IMR-90 (cell line): ENCODE measurements around the gene PRKCB. TPM values are rescaled to one million over a fixed set of nuclear protein-coding genes. Genes with fewer than 3 reads are reported as not detected.

ENCODE experiments used
- ATAC-seq: fragments of 200-7000 bp; cut with Tn5 transposase; 2 replicates; pipeline ENCODE4 v1.9.1; 2020; ENCODE audit warnings: low read depth, mild to moderate bottlenecking, moderate library complexity
- BruUV-seq: library from RNA; stranded (reverse); fragments of 400-500 nt; replicated peaks from 2 replicates; lab custom pipeline; 2021; lab: Mats Ljungman, UMichigan
- CTCF ChIA-PET: fragments of 300-600 bp; formaldehyde crosslinking; extraction: SDS; loops from one replicate; lab custom pipeline; 2021; ENCODE audit warnings: antibody characterized with exemption; lab: Yijun Ruan, JAX
- POLR2A ChIA-PET: fragments of 300-600 bp; sonication (Branson Sonifier 250); formaldehyde crosslinking; loops from one replicate; lab custom pipeline; 2022; ENCODE audit warnings: antibody characterized with exemption; ENCODE audit not compliant: unreplicated experiment; lab: Charles Lee
- DNase-seq: peaks from one replicate; pipeline ENCODE4 v3.0.0; 2013
- H2AFZ ChIP-seq: replicated peaks from 2 replicates; pipeline ENCODE3; 2013; ENCODE audit warnings: low read length, mild to moderate bottlenecking; ENCODE audit not compliant: poor library complexity
- H2AK5ac ChIP-seq: 2 replicates; pipeline ENCODE4 v1.6.1; 2013; ENCODE audit warnings: low read depth, low read length, inconsistent platforms
- H2AK9ac ChIP-seq: replicated peaks from 2 replicates; pipeline ENCODE3; 2013; ENCODE audit warnings: mild to moderate bottlenecking, low read depth, low read length, moderate library complexity; ENCODE audit not compliant: poor library complexity
- H2BK120ac ChIP-seq: 2 replicates; pipeline ENCODE4 v1.6.1; 2013; ENCODE audit warnings: low read depth, low read length, inconsistent platforms
- H2BK15ac ChIP-seq: 3 replicates; pipeline ENCODE4 v1.6.1; 2013; ENCODE audit warnings: low read depth, low read length, inconsistent platforms
- H2BK20ac ChIP-seq: 2 replicates; pipeline ENCODE4 v1.6.1; 2013; ENCODE audit warnings: low read depth, mild to moderate bottlenecking, inconsistent platforms, low read length, moderate library complexity
- H2BK5ac ChIP-seq: 2 replicates; pipeline ENCODE4 v1.6.1; 2013; ENCODE audit warnings: mild to moderate bottlenecking, low read depth, low read length, inconsistent platforms; ENCODE audit not compliant: poor library complexity, severe bottlenecking
- H3K14ac ChIP-seq: replicated peaks from 2 replicates; pipeline ENCODE4 v1.6.1; 2013; ENCODE audit warnings: low read depth, low read length, inconsistent platforms
- H3K18ac ChIP-seq: 2 replicates; pipeline ENCODE4 v1.6.1; 2013; ENCODE audit warnings: low read depth, low read length, control low read depth
- H3K23ac ChIP-seq: 2 replicates; pipeline ENCODE4 v1.6.1; 2013; ENCODE audit warnings: low read depth, low read length, inconsistent platforms
- H3K27ac ChIP-seq: 2 replicates; pipeline ENCODE4 v1.5.1; 2013; ENCODE audit warnings: mild to moderate bottlenecking, control low read depth, low read length; ENCODE audit not compliant: insufficient read depth
- H3K27me3 ChIP-seq: 2 replicates; pipeline ENCODE4 v1.6.1; 2013; ENCODE audit warnings: low read length; ENCODE audit not compliant: control insufficient read depth, insufficient read depth
- H3K36me3 ChIP-seq: 2 replicates; pipeline ENCODE4 v1.6.1; 2013; ENCODE audit warnings: low read length, mixed read lengths; ENCODE audit not compliant: control insufficient read depth, insufficient read depth
- H3K4ac ChIP-seq: 2 replicates; pipeline ENCODE4 v1.6.1; 2013; ENCODE audit warnings: low read depth, low read length, inconsistent platforms
- H3K4me1 ChIP-seq: 2 replicates; pipeline ENCODE4 v1.6.1; 2013; ENCODE audit warnings: low read length, mixed read lengths; ENCODE audit not compliant: control insufficient read depth, insufficient read depth
- H3K4me2 ChIP-seq: 2 replicates; pipeline ENCODE4 v1.6.1; 2013; ENCODE audit warnings: low read depth, mild to moderate bottlenecking, control low read depth, low read length, moderate library complexity
- H3K4me3 ChIP-seq: 2 replicates; pipeline ENCODE4 v1.5.1; 2013; ENCODE audit warnings: low read depth, mild to moderate bottlenecking, control low read depth, low read length, moderate library complexity; ENCODE audit not compliant: insufficient read depth
- H3K56ac ChIP-seq: 2 replicates; pipeline ENCODE4 v1.6.1; 2013; ENCODE audit warnings: low read length, inconsistent platforms; ENCODE audit not compliant: insufficient read depth; ENCODE audit errors: extremely low read depth
- H3K79me1 ChIP-seq, 2 experiments: 2 replicates each; pipeline ENCODE4 v1.6.1; 2013; ENCODE audit warnings: low read length in 2 of 2, inconsistent platforms in 1 of 2, low read depth in 1 of 2
- H3K9ac ChIP-seq: 2 replicates; pipeline ENCODE4 v1.6.1; 2013; ENCODE audit warnings: low read depth, low read length, control low read depth
- H3K9me1 ChIP-seq: 2 replicates; pipeline ENCODE4 v1.6.1; 2013; ENCODE audit warnings: low read length, inconsistent platforms; ENCODE audit not compliant: insufficient read depth
- H3K9me3 ChIP-seq: 2 replicates; pipeline ENCODE4 v1.6.1; 2013; ENCODE audit warnings: low read length; ENCODE audit not compliant: control insufficient read depth, insufficient read depth
- H4K20me1 ChIP-seq: 2 replicates; pipeline ENCODE4 v1.6.1; 2013; ENCODE audit warnings: low read length, inconsistent platforms; ENCODE audit not compliant: insufficient read depth
- H4K5ac ChIP-seq: 2 replicates; pipeline ENCODE4 v1.6.1; 2013; ENCODE audit warnings: mild to moderate bottlenecking, low read depth, low read length, control low read depth
- H4K8ac ChIP-seq, 2 experiments: 2 replicates each; pipeline ENCODE4 v1.6.1; 2013; ENCODE audit warnings: low read depth in 2 of 2, low read length in 2 of 2, control low read depth in 1 of 2, inconsistent platforms in 1 of 2
- H4K91ac ChIP-seq: 2 replicates; pipeline ENCODE4 v1.6.1; 2013; ENCODE audit warnings: low read depth, low read length, inconsistent platforms; ENCODE audit not compliant: insufficient read depth
- BHLHE40 ChIP-seq: fragments of 150-350 bp; IDR thresholded peaks from 2 replicates; pipeline ENCODE4 v1.6.1; 2016; ENCODE audit warnings: mild to moderate bottlenecking, low read depth, low read length
- CEBPB ChIP-seq: IDR thresholded peaks from 2 replicates; pipeline ENCODE4 v1.6.1; 2012; ENCODE audit warnings: low read depth, low read length, improper control_type of control experiment
- CHD1 ChIP-seq: IDR thresholded peaks from 2 replicates; pipeline ENCODE4 v1.6.1; 2012; ENCODE audit warnings: low read depth, low read length, improper control_type of control experiment
- ELK1 ChIP-seq: fragments of 150-350 bp; IDR thresholded peaks from 2 replicates; pipeline ENCODE4 v1.6.1; 2016; ENCODE audit warnings: low read depth, mild to moderate bottlenecking, low read length, moderate library complexity, borderline replicate concordance
- FOS ChIP-seq: fragments of 150-350 bp; IDR thresholded peaks from 2 replicates; pipeline ENCODE4 v1.6.1; 2016; ENCODE audit warnings: low read depth, low read length
- MAFK ChIP-seq: IDR thresholded peaks from 2 replicates; pipeline ENCODE4 v1.6.1; 2012; ENCODE audit warnings: low read depth, low read length, improper control_type of control experiment
- MAZ ChIP-seq: IDR thresholded peaks from 2 replicates; pipeline ENCODE4 v1.6.1; 2012; ENCODE audit warnings: low read depth, mild to moderate bottlenecking, low read length, improper control_type of control experiment, moderate library complexity, borderline replicate concordance
- MXI1 ChIP-seq: IDR thresholded peaks from 2 replicates; pipeline ENCODE4 v1.6.1; 2012; ENCODE audit warnings: low read depth, mild to moderate bottlenecking, low read length, moderate library complexity, borderline replicate concordance
- NFE2L2 ChIP-seq: fragments of 150-350 bp; IDR thresholded peaks from 2 replicates; pipeline ENCODE4 v1.6.1; 2016; ENCODE audit warnings: low read depth, mild to moderate bottlenecking, low read length
- POLR2A ChIP-seq: IDR thresholded peaks from 2 replicates; pipeline ENCODE4 v1.6.1; 2012; ENCODE audit warnings: mild to moderate bottlenecking, low read depth, low read length
- RAD21 ChIP-seq: IDR thresholded peaks from 2 replicates; pipeline ENCODE4 v1.6.1; 2012; ENCODE audit warnings: low read length, improper control_type of control experiment
- RCOR1 ChIP-seq: IDR thresholded peaks from 2 replicates; pipeline ENCODE4 v1.6.1; 2012; ENCODE audit warnings: mild to moderate bottlenecking, low read length, improper control_type of control experiment; ENCODE audit not compliant: insufficient replicate concordance
- RFX5 ChIP-seq: IDR thresholded peaks from 2 replicates; pipeline ENCODE4 v1.8.0; 2012; ENCODE audit warnings: low read depth, mild to moderate bottlenecking, low read length, moderate library complexity
- SMC3 ChIP-seq: fragments of 150-350 bp; IDR thresholded peaks from 2 replicates; pipeline ENCODE4 v1.6.1; 2016; ENCODE audit warnings: low read depth, mild to moderate bottlenecking, antibody characterized with exemption, low read length, moderate library complexity
- WGBS, 2 experiments: methylation state at CpG; one replicate each; pipeline versions ENCODE4 v1.1.5 to v1.1.7; 2013; ENCODE audit warnings: missing lambda C conversion rate in 2 of 2; ENCODE audit not compliant: insufficient read length in 1 of 2; ENCODE audit errors: extremely low coverage in 2 of 2; 5-methylcytosine and 5-hydroxymethylcytosine counted together
- dilution Hi-C: fragments of 300-500 bp; cut with HindIII; formaldehyde crosslinking; loops from one replicate; pipeline ENCODE4 v1.14.3; 2018; ENCODE audit warnings: low sequenced_read_pairs; ENCODE audit not compliant: unreplicated experiment
- in situ Hi-C: fragments of 300-500 bp; cut with MboI; formaldehyde crosslinking; loops from 3 replicates; pipeline ENCODE4 v1.14.3; 2019; ENCODE audit warnings: low sequenced_read_pairs, inconsistent platforms, mixed read lengths
- intact Hi-C: fragments of 100-400 bp; cut with micrococcal nuclease; formaldehyde crosslinking; loops from 2 replicates; pipeline ENCODE4 v1.10.0; 2022
- polyA plus RNA-seq, 3 experiments: library from polyadenylated mRNA; depleted of rRNA; stranded (reverse); fragments of >200 nt; gene quantifications; 2 replicates each; pipeline ENCODE4 v1.2.3, GENCODE V29; 2012; ENCODE audit warnings: low replicate concordance in 1 of 3
- total RNA-seq: library from RNA; depleted of rRNA; stranded (reverse); fragments of >200 nt; gene quantifications from 2 replicates; pipeline ENCODE4 v1.2.3, GENCODE V29; 2012
- TF ChIP-seq, protein P1 (sequence below): conservative IDR thresholded peaks from 2 replicates; pipeline ENCODE4 v1.5.1; 2012; ENCODE audit warnings: mild to moderate bottlenecking, low read depth, low read length, improper control_type of control experiment
- TF ChIP-seq, protein P2 (sequence below): fragments of 150-350 bp; IDR thresholded peaks from 2 replicates; pipeline ENCODE4 v1.6.1; 2017; ENCODE audit warnings: mild to moderate bottlenecking, antibody characterized with exemption, low read length, low read depth

Gene PRKCB
- total and polyA plus RNA-seq, 2 of the 4 experiments (the other 2 are of a cell fraction): under 0.01 TPM; not detected in 1

GRCh38 chr16:24113115-24113745 lies 277.4 kb downstream of the PRKCB start:
- H3K4me2 ChIP-seq: no peak overlapping the region
- no peak overlapping the region for H2AK5ac ChIP-seq
- H3K27me3 ChIP-seq: no peaks in the 10 kb centered on the region
- H3K4me3 ChIP-seq: no peak overlapping the region
- WGBS, 2 experiments: 54% methylated on average over 2 of the region's 2 CpGs; no CpG with 5 or more reads in 1 of the 2 experiments
- ChIA-PET POLR2A (no interaction called here), CTCF (no interaction called here)
- no peak overlapping the region for H3K14ac ChIP-seq
- no peak overlapping the region for H2BK120ac ChIP-seq
- H4K8ac ChIP-seq: no peak overlapping the region
- H3K56ac ChIP-seq: no peak overlapping the region
- H3K4me1 ChIP-seq: no peaks in the 10 kb centered on the region
- no peaks in the 10 kb centered on the region for H4K20me1 ChIP-seq
- no peak overlapping the region for H3K23ac ChIP-seq
- H2AFZ ChIP-seq: no peak overlapping the region
- DNase-seq: no peak
- H3K27ac ChIP-seq: no peak overlapping the region
- TF ChIP-seq MAFK: no peak
- TF ChIP-seq MXI1: no peak
- TF ChIP-seq CHD1: no peak
- no peak for TF ChIP-seq NFE2L2
- TF ChIP-seq FOS: no peak
- TF ChIP-seq RAD21: no peak
- TF ChIP-seq RFX5: no peak
- TF ChIP-seq CEBPB: no peak
- TF ChIP-seq MAZ: no peak
- no peak for TF ChIP-seq RCOR1
- no peak for TF ChIP-seq POLR2A
- TF ChIP-seq, protein P1, sequence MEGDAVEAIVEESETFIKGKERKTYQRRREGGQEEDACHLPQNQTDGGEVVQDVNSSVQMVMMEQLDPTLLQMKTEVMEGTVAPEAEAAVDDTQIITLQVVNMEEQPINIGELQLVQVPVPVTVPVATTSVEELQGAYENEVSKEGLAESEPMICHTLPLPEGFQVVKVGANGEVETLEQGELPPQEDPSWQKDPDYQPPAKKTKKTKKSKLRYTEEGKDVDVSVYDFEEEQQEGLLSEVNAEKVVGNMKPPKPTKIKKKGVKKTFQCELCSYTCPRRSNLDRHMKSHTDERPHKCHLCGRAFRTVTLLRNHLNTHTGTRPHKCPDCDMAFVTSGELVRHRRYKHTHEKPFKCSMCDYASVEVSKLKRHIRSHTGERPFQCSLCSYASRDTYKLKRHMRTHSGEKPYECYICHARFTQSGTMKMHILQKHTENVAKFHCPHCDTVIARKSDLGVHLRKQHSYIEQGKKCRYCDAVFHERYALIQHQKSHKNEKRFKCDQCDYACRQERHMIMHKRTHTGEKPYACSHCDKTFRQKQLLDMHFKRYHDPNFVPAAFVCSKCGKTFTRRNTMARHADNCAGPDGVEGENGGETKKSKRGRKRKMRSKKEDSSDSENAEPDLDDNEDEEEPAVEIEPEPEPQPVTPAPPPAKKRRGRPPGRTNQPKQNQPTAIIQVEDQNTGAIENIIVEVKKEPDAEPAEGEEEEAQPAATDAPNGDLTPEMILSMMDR: no peak
- no peak for TF ChIP-seq BHLHE40
- TF ChIP-seq, protein P2, sequence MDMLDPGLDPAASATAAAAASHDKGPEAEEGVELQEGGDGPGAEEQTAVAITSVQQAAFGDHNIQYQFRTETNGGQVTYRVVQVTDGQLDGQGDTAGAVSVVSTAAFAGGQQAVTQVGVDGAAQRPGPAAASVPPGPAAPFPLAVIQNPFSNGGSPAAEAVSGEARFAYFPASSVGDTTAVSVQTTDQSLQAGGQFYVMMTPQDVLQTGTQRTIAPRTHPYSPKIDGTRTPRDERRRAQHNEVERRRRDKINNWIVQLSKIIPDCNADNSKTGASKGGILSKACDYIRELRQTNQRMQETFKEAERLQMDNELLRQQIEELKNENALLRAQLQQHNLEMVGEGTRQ: no peak
- no peak for TF ChIP-seq SMC3
- no peak for TF ChIP-seq ELK1
- H2BK15ac ChIP-seq: no peak overlapping the region
- H3K18ac ChIP-seq: no peak overlapping the region
- H2BK5ac ChIP-seq: no peak overlapping the region
- no peaks in the 10 kb centered on the region for H3K79me1 ChIP-seq
- no peak overlapping the region for H3K4ac ChIP-seq
- no peak overlapping the region for H4K5ac ChIP-seq
- no peak overlapping the region for H4K91ac ChIP-seq
- in situ Hi-C loops: no loop called here
- H2AK9ac ChIP-seq: no peak overlapping the region
- H3K9me3 ChIP-seq: no peaks in the 10 kb centered on the region
- no peaks in the 10 kb centered on the region for H3K36me3 ChIP-seq
- ATAC-seq: no peak
- no TSS peak for BruUV-seq
- no peak overlapping the region for H3K9ac ChIP-seq
- dilution Hi-C loops: no loop called here
- no peak overlapping the region for H2BK20ac ChIP-seq
- intact Hi-C loops: no loop called here
- no peaks in the 10 kb centered on the region for H3K9me1 ChIP-seq
